GM12892 (cell line): ENCODE data around the gene ZNF792.

Source experiments
- POLR2A ChIP-seq: IDR thresholded peaks from 2 replicates; pipeline ENCODE4 v1.6.1; 2011; ENCODE audit warnings: low read depth, low read length, control low read depth
- POLR2AphosphoS5 ChIP-seq: IDR thresholded peaks from 2 replicates; pipeline ENCODE4 v1.6.1; 2011; ENCODE audit warnings: low read depth, low read length, control low read depth

DNA sequence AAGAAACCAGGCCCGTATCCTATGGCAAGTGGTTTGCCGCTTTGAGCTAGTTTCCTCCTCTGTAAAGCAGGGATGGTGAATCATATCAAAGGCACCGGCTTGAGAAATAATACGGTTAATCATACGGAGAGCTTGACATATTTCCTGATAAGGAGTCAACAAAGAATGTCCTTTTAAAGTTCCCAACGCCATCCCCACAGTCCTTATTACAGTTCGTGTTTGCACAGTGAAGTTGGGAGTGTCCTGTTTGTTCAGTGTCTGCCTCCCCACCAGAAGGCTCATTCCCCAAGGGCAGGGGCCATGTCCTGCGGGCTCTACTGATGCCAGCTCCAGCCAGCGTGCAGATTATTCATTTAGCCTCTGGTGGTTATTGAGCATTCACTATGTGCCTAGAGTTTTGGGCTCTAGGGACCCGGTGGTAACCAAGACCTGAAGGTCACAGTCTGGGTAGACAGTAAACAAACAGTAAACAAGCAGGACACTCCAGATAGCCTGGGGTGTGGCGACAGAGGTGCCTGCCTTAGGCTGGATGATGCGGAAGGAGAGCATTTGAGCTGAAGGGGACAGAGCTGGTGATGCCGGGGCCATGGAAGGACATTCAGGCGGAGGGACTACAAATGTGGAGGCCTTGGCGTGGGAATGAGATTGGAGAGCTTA lies 42.4 kb upstream of the ZNF792 start:
- TF ChIP-seq POLR2A (no peak), POLR2AphosphoS5 (no peak)
